ENCODE measurements around the gene METRN. TPM values are rescaled to one million over a fixed set of nuclear protein-coding genes. Genes with fewer than 3 reads are reported as not detected.

METRN gene
- total and polyA plus RNA-seq, 2 donors (not counting 1 experiment from before 2014, with no cell fraction given), result 6.9 to 10.4 TPM

DNA sequence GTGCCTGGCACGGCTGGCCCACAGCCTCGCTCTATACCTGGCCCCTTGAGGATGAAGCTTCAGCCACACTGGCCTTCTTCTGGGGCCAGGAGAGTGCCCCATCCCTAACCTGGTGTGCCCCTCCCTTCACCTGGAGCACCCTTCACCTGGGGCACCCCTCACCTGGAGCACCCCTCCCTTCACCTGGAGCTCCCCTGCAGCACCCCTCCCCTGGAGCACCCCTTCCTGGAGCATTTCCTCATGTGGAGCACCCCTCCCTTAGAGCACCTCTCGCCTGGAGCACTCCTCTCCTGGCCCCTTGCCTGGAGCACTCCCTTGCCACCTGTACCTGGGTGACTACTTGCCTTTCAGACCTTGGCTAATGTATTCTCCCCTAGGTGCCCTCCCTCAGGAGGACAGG lies 6.9 kb upstream of the METRN start:
- peaks cover 27% of the 10 kb centered on the region for H3K27me3 Mint-ChIP-seq
- Histone ChIP-seq H3K27ac (ENCODE audit: low read length in 2 of 2) (no peak overlapping the region), H3K79me2 (ENCODE audit: control insufficient read depth, insufficient read depth, low read length) (no peaks in the 10 kb centered on the region), H3K27me3 (replicated peaks in 1 of 4; ENCODE audit: control extremely low read depth in 1 of 4, control insufficient read depth in 3 of 4, insufficient read depth in 4 of 4, low read length in 3 of 4) (peaks cover 0 to 78% (median 38%) of the 10 kb centered on the region in 4 experiments), H3K9me3 (ENCODE audit: control extremely low read depth in 1 of 3, control insufficient read depth in 2 of 3, insufficient read depth in 1 of 3, low read length in 2 of 3) (peaks cover 0 to 25% (median 0%) of the 10 kb centered on the region in 3 donors), H3K4me2 (replicated peaks; ENCODE audit: low read depth, low read length, poor library complexity, severe bottlenecking) (no peak overlapping the region), H4K20me1 (ENCODE audit: control insufficient read depth, insufficient read depth, low read length, poor library complexity, severe bottlenecking) (no peaks in the 10 kb centered on the region), H3K36me3 (replicated peaks in 1 of 2; ENCODE audit: control extremely low read depth in 1 of 2, control insufficient read depth in 1 of 2, extremely low read depth in 1 of 2, insufficient read depth in 2 of 2, low read length in 1 of 2) (no peaks in the 10 kb centered on the region), H3K9ac (ENCODE audit: low read length) (no peak overlapping the region), H2AFZ (ENCODE audit: insufficient read depth, low read depth, low read length, poor library complexity, severe bottlenecking) (no peak overlapping the region), H3K4me3 (ENCODE audit: control extremely low read depth in 1 of 5, extremely low read depth in 1 of 5, insufficient read depth in 1 of 5, low read depth in 2 of 5, low read length in 4 of 5) (no peak overlapping the region), H3K4me1 (ENCODE audit: control insufficient read depth in 2 of 2, insufficient read depth in 2 of 2, low read length in 2 of 2) (peaks cover 10 to 12% of the 10 kb centered on the region in 2 donors)
- H3K4me3 Mint-ChIP-seq, result no peak overlapping the region
- no peak for TF ChIP-seq EZH2 (IDR thresholded peaks at IDR 0.05; ENCODE audit: borderline replicate concordance, insufficient read depth, low read depth, low read length, poor library complexity, severe bottlenecking)
- TF ChIP-seq, protein P1, sequence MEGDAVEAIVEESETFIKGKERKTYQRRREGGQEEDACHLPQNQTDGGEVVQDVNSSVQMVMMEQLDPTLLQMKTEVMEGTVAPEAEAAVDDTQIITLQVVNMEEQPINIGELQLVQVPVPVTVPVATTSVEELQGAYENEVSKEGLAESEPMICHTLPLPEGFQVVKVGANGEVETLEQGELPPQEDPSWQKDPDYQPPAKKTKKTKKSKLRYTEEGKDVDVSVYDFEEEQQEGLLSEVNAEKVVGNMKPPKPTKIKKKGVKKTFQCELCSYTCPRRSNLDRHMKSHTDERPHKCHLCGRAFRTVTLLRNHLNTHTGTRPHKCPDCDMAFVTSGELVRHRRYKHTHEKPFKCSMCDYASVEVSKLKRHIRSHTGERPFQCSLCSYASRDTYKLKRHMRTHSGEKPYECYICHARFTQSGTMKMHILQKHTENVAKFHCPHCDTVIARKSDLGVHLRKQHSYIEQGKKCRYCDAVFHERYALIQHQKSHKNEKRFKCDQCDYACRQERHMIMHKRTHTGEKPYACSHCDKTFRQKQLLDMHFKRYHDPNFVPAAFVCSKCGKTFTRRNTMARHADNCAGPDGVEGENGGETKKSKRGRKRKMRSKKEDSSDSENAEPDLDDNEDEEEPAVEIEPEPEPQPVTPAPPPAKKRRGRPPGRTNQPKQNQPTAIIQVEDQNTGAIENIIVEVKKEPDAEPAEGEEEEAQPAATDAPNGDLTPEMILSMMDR (IDR thresholded peaks at IDR 0.05), result no peak
- no peaks in the 10 kb centered on the region for H3K9me3 Mint-ChIP-seq (ENCODE audit: insufficient read depth)
- ChIA-PET POLR2A (no interaction called here), CTCF (interaction anchor here (1.2 to 1.3 kb wide), 2 partner anchors 8 to 33 kb away, joined by 3 read pairs; partner anchors contain the start of gene CIAO3)
- WGBS (ENCODE audit: insufficient coverage), result 62% methylated on average over 3 of the region's 3 CpGs
- ATAC-seq (ENCODE audit: low read depth) (no peak), DNase-seq (no peak)
- peaks cover 4% of the 10 kb centered on the region for H3K4me1 Mint-ChIP-seq
- no peak overlapping the region for H3K27ac Mint-ChIP-seq
- intact Hi-C loops (cut with micrococcal nuclease), result no loop called here

DNA sequence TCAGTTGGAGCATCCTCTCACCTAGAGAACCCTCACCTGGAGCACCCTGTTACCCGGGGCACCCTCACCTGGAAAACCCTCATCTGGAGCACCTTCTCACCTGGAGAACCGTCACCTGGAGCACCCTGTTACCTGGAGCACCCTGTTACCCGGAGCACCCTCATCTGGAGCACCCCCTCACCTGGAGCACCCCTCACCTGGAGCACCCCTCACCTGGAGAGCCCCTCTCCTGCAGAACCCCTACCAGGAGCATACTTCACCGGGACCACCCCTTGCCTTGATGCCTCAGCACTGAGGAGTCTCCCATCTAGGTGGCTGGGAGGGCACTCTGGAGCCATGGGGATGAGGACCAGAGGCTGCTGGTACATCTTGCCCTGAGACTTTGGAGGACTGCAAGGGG lies 6.0 kb upstream of the METRN start:
- CTCF ChIA-PET, result interaction anchor here (7.6 kb wide), 1 partner anchor 76 kb away, joined by 94 read pairs; the partner anchor contains the start of genes CHTF18 and RPUSD1
- H3K9ac ChIP-seq (ENCODE audit: low read length), result no peak overlapping the region

More for the DNA sequence above, 6.0 kb upstream of the METRN start:
- DNase-seq (no peak), ATAC-seq (ENCODE audit: low read depth) (no peak)
- Mint-ChIP-seq H3K4me1 (peaks cover 4% of the 10 kb centered on the region), H3K27me3 (peaks cover 26% of the 10 kb centered on the region), H3K9me3 (ENCODE audit: insufficient read depth) (no peaks in the 10 kb centered on the region), H3K4me3 (no peak overlapping the region), H3K27ac (no peak overlapping the region)
- H4K20me1 ChIP-seq (ENCODE audit: control insufficient read depth, insufficient read depth, low read length, poor library complexity, severe bottlenecking), result no peaks in the 10 kb centered on the region
- no peak overlapping the region for H3K4me3 ChIP-seq (ENCODE audit: control extremely low read depth in 1 of 5, extremely low read depth in 1 of 5, insufficient read depth in 1 of 5, low read depth in 2 of 5, low read length in 4 of 5)
- no peak overlapping the region for H3K4me2 ChIP-seq (replicated peaks; ENCODE audit: low read depth, low read length, poor library complexity, severe bottlenecking)
- H3K36me3 ChIP-seq (replicated peaks in 1 of 2; ENCODE audit: control extremely low read depth in 1 of 2, control insufficient read depth in 1 of 2, extremely low read depth in 1 of 2, insufficient read depth in 2 of 2, low read length in 1 of 2), result no peaks in the 10 kb centered on the region
- no peaks in the 10 kb centered on the region for H3K79me2 ChIP-seq (ENCODE audit: control insufficient read depth, insufficient read depth, low read length)
- H2AFZ ChIP-seq (ENCODE audit: insufficient read depth, low read depth, low read length, poor library complexity, severe bottlenecking), result no peak overlapping the region
- POLR2A ChIA-PET, result no interaction called here
- peaks cover 0 to 17% (median 0%) of the 10 kb centered on the region in 3 donors for H3K9me3 ChIP-seq (ENCODE audit: control extremely low read depth in 1 of 3, control insufficient read depth in 2 of 3, insufficient read depth in 1 of 3, low read length in 2 of 3)
- H3K4me1 ChIP-seq (ENCODE audit: control insufficient read depth in 2 of 2, insufficient read depth in 2 of 2, low read length in 2 of 2), result peaks cover 10 to 12% of the 10 kb centered on the region in 2 donors
- intact Hi-C loops (cut with micrococcal nuclease), result no loop called here
- WGBS (ENCODE audit: insufficient coverage), result 80% methylated on average over 3 of the region's 4 CpGs
- peaks cover 0 to 73% (median 35%) of the 10 kb centered on the region in 4 experiments for H3K27me3 ChIP-seq (replicated peaks in 1 of 4; ENCODE audit: control extremely low read depth in 1 of 4, control insufficient read depth in 3 of 4, insufficient read depth in 4 of 4, low read length in 3 of 4)
- TF ChIP-seq, protein P1 (IDR thresholded peaks at IDR 0.05), result no peak
- no peak for TF ChIP-seq EZH2 (IDR thresholded peaks at IDR 0.05; ENCODE audit: borderline replicate concordance, insufficient read depth, low read depth, low read length, poor library complexity, severe bottlenecking)
- H3K27ac ChIP-seq (ENCODE audit: low read length in 2 of 2), result no peak overlapping the region
